DOHH2 (cell line): ENCODE results near the gene CTNNA2.

Experiments
- EZH2phosphoT487 ChIP-seq: fragments of 200-600 bp; sonication (generic); IDR thresholded peaks from 2 replicates; pipeline ENCODE4 v1.6.1; 2017; ENCODE audit warnings: borderline replicate concordance, mild to moderate bottlenecking, antibody characterized with exemption, low read length, moderate library complexity, mixed read lengths
- TF ChIP-seq, protein P1 (sequence below): fragments of 200-600 bp; sonication (generic); IDR thresholded peaks from one replicate; pipeline ENCODE4 v1.5.1; 2014; ENCODE audit warnings: antibody characterized with exemption, mild to moderate bottlenecking, low read depth, low read length; ENCODE audit not compliant: poor library complexity, severe bottlenecking

GRCh38 chr2:79940364-79940763, 427.5 kb downstream of the CTNNA2 start:
- TF ChIP-seq, protein P1, sequence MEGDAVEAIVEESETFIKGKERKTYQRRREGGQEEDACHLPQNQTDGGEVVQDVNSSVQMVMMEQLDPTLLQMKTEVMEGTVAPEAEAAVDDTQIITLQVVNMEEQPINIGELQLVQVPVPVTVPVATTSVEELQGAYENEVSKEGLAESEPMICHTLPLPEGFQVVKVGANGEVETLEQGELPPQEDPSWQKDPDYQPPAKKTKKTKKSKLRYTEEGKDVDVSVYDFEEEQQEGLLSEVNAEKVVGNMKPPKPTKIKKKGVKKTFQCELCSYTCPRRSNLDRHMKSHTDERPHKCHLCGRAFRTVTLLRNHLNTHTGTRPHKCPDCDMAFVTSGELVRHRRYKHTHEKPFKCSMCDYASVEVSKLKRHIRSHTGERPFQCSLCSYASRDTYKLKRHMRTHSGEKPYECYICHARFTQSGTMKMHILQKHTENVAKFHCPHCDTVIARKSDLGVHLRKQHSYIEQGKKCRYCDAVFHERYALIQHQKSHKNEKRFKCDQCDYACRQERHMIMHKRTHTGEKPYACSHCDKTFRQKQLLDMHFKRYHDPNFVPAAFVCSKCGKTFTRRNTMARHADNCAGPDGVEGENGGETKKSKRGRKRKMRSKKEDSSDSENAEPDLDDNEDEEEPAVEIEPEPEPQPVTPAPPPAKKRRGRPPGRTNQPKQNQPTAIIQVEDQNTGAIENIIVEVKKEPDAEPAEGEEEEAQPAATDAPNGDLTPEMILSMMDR = no peak
- no peak for TF ChIP-seq EZH2phosphoT487
